Lung (tissue), 12 donors: ENCODE measurements around the gene SAC3D1. TPM values are rescaled to one million over a fixed set of nuclear protein-coding genes. Genes with fewer than 3 reads are reported as not detected.

Source experiments
- ATAC-seq: fragments of 200-7000 bp; cut with Tn5 transposase; one replicate; pipeline ENCODE4 v1.9.1; 2020; ENCODE audit warnings: moderate number of reproducible peaks; ENCODE audit not compliant: insufficient read depth, low FRiP score
- DNase-seq, 3 donors: peaks; one replicate each; pipeline ENCODE4 v3.0.0-alpha.2; 2013 to 2017
- H3K27ac ChIP-seq, 2 donors: one replicate each; pipeline ENCODE4 v1.5.1; 2013; ENCODE audit warnings: mild to moderate bottlenecking in 2 of 2, moderate library complexity in 2 of 2, control low read depth in 1 of 2, inconsistent platforms in 1 of 2, low read depth in 1 of 2, low read length in 1 of 2
- H3K27me3 ChIP-seq, 3 donors: one replicate each; pipeline ENCODE4 v1.5.1; 2013; ENCODE audit warnings: low read length in 2 of 3; ENCODE audit not compliant: control insufficient read depth in 3 of 3, insufficient read depth in 3 of 3
- H3K36me3 ChIP-seq, 4 donors: one replicate each; pipeline ENCODE4 v1.5.1; 2013; ENCODE audit warnings: low read length in 4 of 4, mild to moderate bottlenecking in 1 of 4, moderate library complexity in 1 of 4; ENCODE audit not compliant: control insufficient read depth in 4 of 4, insufficient read depth in 4 of 4
- H3K4me1 ChIP-seq, 5 donors: one replicate each; pipeline ENCODE4 v1.5.1; 2013; ENCODE audit warnings: low read length in 5 of 5, mild to moderate bottlenecking in 2 of 5, moderate library complexity in 1 of 5; ENCODE audit not compliant: control insufficient read depth in 5 of 5, insufficient read depth in 5 of 5
- H3K4me3 ChIP-seq: one replicate; pipeline ENCODE4 v1.5.1; 2013; ENCODE audit warnings: mild to moderate bottlenecking, control low read depth, moderate library complexity
- H3K9ac ChIP-seq, 2 donors: one replicate each; pipeline ENCODE4 v1.5.1; 2013; ENCODE audit warnings: low read length in 2 of 2, control low read depth in 1 of 2; ENCODE audit not compliant: insufficient read depth in 1 of 2
- H3K9me3 ChIP-seq, 4 donors: one replicate each; pipeline ENCODE4 v1.5.1; 2013; ENCODE audit warnings: low read length in 3 of 4, mild to moderate bottlenecking in 1 of 4, moderate library complexity in 1 of 4; ENCODE audit not compliant: control insufficient read depth in 4 of 4, insufficient read depth in 3 of 4
- CTCF ChIP-seq: IDR thresholded peaks from 2 replicates; pipeline ENCODE4 v1.5.1; 2012; ENCODE audit warnings: mild to moderate bottlenecking; ENCODE audit errors: control extremely low read depth, extremely low read depth
- WGBS, 2 donors: extraction: QIAGEN DNeasy Blood & Tissue Kit; methylation state at CpG; one replicate each; pipeline ENCODE4 v1.1.7; 2013; 5-methylcytosine and 5-hydroxymethylcytosine counted together
- polyA plus RNA-seq, 2 donors: library from polyadenylated mRNA; stranded (reverse); fragments of 200-250 nt; gene quantifications; one replicate each; pipeline ENCODE4 v1.2.1, GENCODE V29; 2013
- total RNA-seq, 2 donors: library from RNA; depleted of rRNA in 1 of 2; stranded (reverse); fragments of >200 nt in 1 of 2; gene quantifications; one replicate each; pipeline ENCODE4 v1.2.1, GENCODE V29; 2014 to 2021
- donor health status: control.
- donor health status: control.
- donor health status: Bipolar disorder and iron deficiency.
- donor health status: healthy.
- donor health status: DM: yes; HTN: yes; CAD: no.

The SAC3D1 gene
- total and polyA plus RNA-seq, 4 donors: 5.1 to 17.6 (median 14.3) TPM

- Histone ChIP-seq H3K9ac (no peak overlapping the region), H3K4me1 (peaks cover 0 to 2% (median under 1%) of the 10 kb centered on the region in 5 donors), H3K36me3 (no peaks in the 10 kb centered on the region), H3K27me3 (no peaks in the 10 kb centered on the region), H3K9me3 (no peaks in the 10 kb centered on the region), H3K27ac (no peak overlapping the region), H3K4me3 (no peak overlapping the region)
- ATAC-seq (no peak), DNase-seq (no peak)
- no peak for TF ChIP-seq CTCF
- 78 to 86% methylated on average over 7 of the region's 7 CpGs for WGBS, 2 donors
These were observed 33.0 kb upstream of the SAC3D1 start for GRCh38 chr11:65008016-65008415.

GRCh38 chr11:65008873-65009272 lies 32.1 kb upstream of the SAC3D1 start:
- no peak overlapping the region for H3K9ac ChIP-seq
- DNase-seq: no peak
- H3K9me3 ChIP-seq: no peaks in the 10 kb centered on the region
- H3K4me1 ChIP-seq: peaks cover 0 to 5% (median 3%) of the 10 kb centered on the region in 5 donors
- TF ChIP-seq CTCF: no peak
- 85 to 92% methylated on average over 2 of the region's 2 CpGs for WGBS, 2 donors
- H3K27ac ChIP-seq: no peak overlapping the region
- ATAC-seq: no peak
- no peak overlapping the region for H3K4me3 ChIP-seq
- no peaks in the 10 kb centered on the region for H3K36me3 ChIP-seq
- H3K27me3 ChIP-seq: no peaks in the 10 kb centered on the region

- H3K27ac ChIP-seq: peak overlapping the region; percentile 96 to 100
- H3K4me3 ChIP-seq: peak overlapping the region; percentile 46
- WGBS, 2 donors: 9 to 12% methylated on average over 22 of the region's 22 CpGs
These were observed 27.7 kb upstream of the SAC3D1 start for GRCh38 chr11:65013130-65013887.

More at GRCh38 chr11:65013130-65013887, 27.7 kb upstream of the SAC3D1 start:
- ATAC-seq (peak; percentile 91), DNase-seq (peak; percentile 93 to 95 (median 95))
- peak; percentile 67 for TF ChIP-seq CTCF
- H3K9ac ChIP-seq: peak overlapping the region; percentile 82 to 89
- H3K36me3 ChIP-seq: peaks cover 0 to 6% (median 1%) of the 10 kb centered on the region in 4 donors
- H3K4me1 ChIP-seq: peaks cover 0 to 17% (median 4%) of the 10 kb centered on the region in 5 donors
- H3K27me3 ChIP-seq: no peaks in the 10 kb centered on the region
- peaks cover 0 to 2% (median 0%) of the 10 kb centered on the region in 4 donors for H3K9me3 ChIP-seq
